ENCODE measurements around the gene IGLON5. TPM values are rescaled to one million over a fixed set of nuclear protein-coding genes. Genes with fewer than 3 reads are reported as not detected.

Gene IGLON5
- total and polyA plus RNA-seq, 7 experiments from 2014 or later, result not detected

DNA sequence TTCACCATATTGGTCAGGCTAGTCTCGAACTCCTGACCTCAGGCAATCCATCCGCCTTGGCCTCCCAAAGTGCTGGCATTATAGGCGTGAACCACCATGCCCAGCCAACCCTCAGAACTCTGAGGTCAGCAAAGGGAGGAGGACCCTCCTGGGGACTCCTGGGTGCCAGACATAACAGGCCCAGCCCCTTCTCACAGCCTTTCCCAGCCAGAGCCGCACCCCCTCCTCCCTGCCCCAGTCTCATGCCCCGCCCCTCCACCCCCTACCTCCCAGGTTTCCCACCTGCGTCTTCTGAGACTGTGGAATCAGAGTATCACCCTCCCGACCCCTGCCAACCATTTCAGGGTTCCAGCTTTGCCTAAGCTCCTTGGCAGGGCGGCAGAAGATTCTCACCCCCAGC, 5.2 kb downstream of the IGLON5 start:
- no peak overlapping the region for H3K4me3 ChIP-seq (ENCODE audit: low read length)
- no peaks in the 10 kb centered on the region for H3K27me3 ChIP-seq (ENCODE audit: control insufficient read depth in 2 of 2, insufficient read depth in 2 of 2, low read length in 2 of 2)
- no peak overlapping the region for H3K27ac ChIP-seq (ENCODE audit: low read depth, low read length)
- intact Hi-C loops (cut with micrococcal nuclease), result no loop called here
- H3K9me3 Mint-ChIP-seq, result peaks cover 0 to 12% (median 8%) of the 10 kb centered on the region in 11 donors
- peaks cover 19 to 61% (median 37%) of the 10 kb centered on the region in 5 donors for H3K27me3 Mint-ChIP-seq
- ChIA-PET CTCF (no interaction called here), POLR2A (no interaction called here)
- H3K9me3 ChIP-seq (ENCODE audit: control insufficient read depth in 2 of 3, low read length in 3 of 3), result no peaks in the 10 kb centered on the region
- H3K4me1 Mint-ChIP-seq, result peaks cover 0 to 8% (median 6%) of the 10 kb centered on the region in 7 donors
- no peak overlapping the region for H3K4me3 Mint-ChIP-seq
- ATAC-seq, result no peak
- no peak overlapping the region for H3K27ac Mint-ChIP-seq
- H3K36me3 ChIP-seq (ENCODE audit: control insufficient read depth in 2 of 3, insufficient read depth in 3 of 3, low read length in 3 of 3), result no peaks in the 10 kb centered on the region
- DNase-seq, result no peak
- H3K4me1 ChIP-seq (ENCODE audit: control insufficient read depth in 2 of 2, insufficient read depth in 2 of 2, low read length in 2 of 2), result no peaks in the 10 kb centered on the region
- H3K36me3 Mint-ChIP-seq, result peaks cover 0 to 9% (median 7%) of the 10 kb centered on the region in 5 donors

- no peak overlapping the region for H3K4me3 Mint-ChIP-seq
- CTCF ChIA-PET, result no interaction called here
- no peaks in the 10 kb centered on the region for H3K4me1 ChIP-seq (ENCODE audit: control insufficient read depth in 2 of 2, insufficient read depth in 2 of 2, low read length in 2 of 2)
These were observed 5.9 kb downstream of the IGLON5 start for GRCh38 chr19:51317376-51317775.

GRCh38 chr19:51317968-51318367, 6.5 kb downstream of the IGLON5 start:
- no peak for ATAC-seq
- Mint-ChIP-seq H3K36me3 (peaks cover 0 to 9% (median 7%) of the 10 kb centered on the region in 5 donors), H3K27ac (no peak overlapping the region), H3K4me3 (no peak overlapping the region), H3K9me3 (peaks cover 0 to 13% (median 8%) of the 10 kb centered on the region in 11 donors), H3K27me3 (peaks cover 12 to 59% (median 42%) of the 10 kb centered on the region in 5 donors), H3K4me1 (peaks cover 0 to 6% (median 6%) of the 10 kb centered on the region in 7 donors)
- H3K36me3 ChIP-seq (ENCODE audit: control insufficient read depth in 2 of 3, insufficient read depth in 3 of 3, low read length in 3 of 3), result no peaks in the 10 kb centered on the region
- CTCF ChIA-PET, result no interaction called here
- intact Hi-C loops (cut with micrococcal nuclease), result no loop called here
- POLR2A ChIA-PET, result no interaction called here
- no peaks in the 10 kb centered on the region for H3K27me3 ChIP-seq (ENCODE audit: control insufficient read depth in 2 of 2, insufficient read depth in 2 of 2, low read length in 2 of 2)
- H3K4me1 ChIP-seq (ENCODE audit: control insufficient read depth in 2 of 2, insufficient read depth in 2 of 2, low read length in 2 of 2), result no peaks in the 10 kb centered on the region
- no peak overlapping the region for H3K27ac ChIP-seq (ENCODE audit: low read depth, low read length)
- DNase-seq, result no peak
- H3K4me3 ChIP-seq (ENCODE audit: low read length), result no peak overlapping the region
- no peaks in the 10 kb centered on the region for H3K9me3 ChIP-seq (ENCODE audit: control insufficient read depth in 2 of 3, low read length in 3 of 3)

More at GRCh38 chr19:51317376-51317775, 5.9 kb downstream of the IGLON5 start:
- no peak overlapping the region for H3K27ac Mint-ChIP-seq
- H3K36me3 ChIP-seq (ENCODE audit: control insufficient read depth in 2 of 3, insufficient read depth in 3 of 3, low read length in 3 of 3), result no peaks in the 10 kb centered on the region
- no peaks in the 10 kb centered on the region for H3K9me3 ChIP-seq (ENCODE audit: control insufficient read depth in 2 of 3, low read length in 3 of 3)
- peaks cover 0 to 9% (median 7%) of the 10 kb centered on the region in 5 donors for H3K36me3 Mint-ChIP-seq
- POLR2A ChIA-PET, result no interaction called here
- ATAC-seq (no peak), DNase-seq (no peak)
- intact Hi-C loops (cut with micrococcal nuclease), result no loop called here
- peaks cover 0 to 12% (median 8%) of the 10 kb centered on the region in 11 donors for H3K9me3 Mint-ChIP-seq
- peaks cover 16 to 58% (median 39%) of the 10 kb centered on the region in 5 donors for H3K27me3 Mint-ChIP-seq
- peaks cover 0 to 8% (median 6%) of the 10 kb centered on the region in 7 donors for H3K4me1 Mint-ChIP-seq
- H3K27me3 ChIP-seq (ENCODE audit: control insufficient read depth in 2 of 2, insufficient read depth in 2 of 2, low read length in 2 of 2), result no peaks in the 10 kb centered on the region
- H3K4me3 ChIP-seq (ENCODE audit: low read length), result no peak overlapping the region
- H3K27ac ChIP-seq (ENCODE audit: low read depth, low read length), result no peak overlapping the region

GRCh38 chr19:51318687-51319648, 7.5 kb downstream of the IGLON5 start:
- no peaks in the 10 kb centered on the region for H3K36me3 ChIP-seq (ENCODE audit: control insufficient read depth in 2 of 3, insufficient read depth in 3 of 3, low read length in 3 of 3)
- DNase-seq (no peak), ATAC-seq (no peak)
- H3K27me3 ChIP-seq (ENCODE audit: control insufficient read depth in 2 of 2, insufficient read depth in 2 of 2, low read length in 2 of 2), result no peaks in the 10 kb centered on the region
- Mint-ChIP-seq H3K9me3 (peaks cover 0 to 12% (median 7%) of the 10 kb centered on the region in 11 donors), H3K4me3 (no peak overlapping the region), H3K27me3 (peaks cover 6 to 59% (median 41%) of the 10 kb centered on the region in 5 donors), H3K27ac (no peak overlapping the region), H3K4me1 (peaks cover 0 to 2% (median 0%) of the 10 kb centered on the region in 7 donors), H3K36me3 (peaks cover 0 to 9% (median 4%) of the 10 kb centered on the region in 5 donors)
- no peak overlapping the region for H3K4me3 ChIP-seq (ENCODE audit: low read length)
- POLR2A ChIA-PET, result no interaction called here
- H3K9me3 ChIP-seq (ENCODE audit: control insufficient read depth in 2 of 3, low read length in 3 of 3), result no peaks in the 10 kb centered on the region
- H3K27ac ChIP-seq (ENCODE audit: low read depth, low read length), result no peak overlapping the region
- CTCF ChIA-PET, result no interaction called here
- no peaks in the 10 kb centered on the region for H3K4me1 ChIP-seq (ENCODE audit: control insufficient read depth in 2 of 2, insufficient read depth in 2 of 2, low read length in 2 of 2)
- intact Hi-C loops (cut with micrococcal nuclease), result no loop called here

GRCh38 chr19:51319649-51320279, 8.3 kb downstream of the IGLON5 start:
- no peaks in the 10 kb centered on the region for H3K27me3 ChIP-seq (ENCODE audit: control insufficient read depth in 2 of 2, insufficient read depth in 2 of 2, low read length in 2 of 2)
- no peak overlapping the region for H3K4me3 ChIP-seq (ENCODE audit: low read length)
- no peak overlapping the region for H3K4me3 Mint-ChIP-seq
- CTCF ChIA-PET, result no interaction called here
- no peaks in the 10 kb centered on the region for H3K36me3 ChIP-seq (ENCODE audit: control insufficient read depth in 2 of 3, insufficient read depth in 3 of 3, low read length in 3 of 3)
- POLR2A ChIA-PET, result no interaction called here
- peaks cover 0 to 11% (median 5%) of the 10 kb centered on the region in 11 donors for H3K9me3 Mint-ChIP-seq
- H3K27ac ChIP-seq (ENCODE audit: low read depth, low read length), result no peak overlapping the region
- H3K36me3 Mint-ChIP-seq, result peaks cover 0 to 8% (median 4%) of the 10 kb centered on the region in 5 donors
- H3K27me3 Mint-ChIP-seq, result peaks cover 9 to 54% (median 44%) of the 10 kb centered on the region in 5 donors
- intact Hi-C loops (cut with micrococcal nuclease), result no loop called here
- H3K9me3 ChIP-seq (ENCODE audit: control insufficient read depth in 2 of 3, low read length in 3 of 3), result no peaks in the 10 kb centered on the region
- H3K27ac Mint-ChIP-seq, result no peak overlapping the region
- no peaks in the 10 kb centered on the region for H3K4me1 ChIP-seq (ENCODE audit: control insufficient read depth in 2 of 2, insufficient read depth in 2 of 2, low read length in 2 of 2)
- H3K4me1 Mint-ChIP-seq, result peaks cover 0 to 2% (median 0%) of the 10 kb centered on the region in 7 donors
- ATAC-seq (no peak), DNase-seq (no peak)

DNA sequence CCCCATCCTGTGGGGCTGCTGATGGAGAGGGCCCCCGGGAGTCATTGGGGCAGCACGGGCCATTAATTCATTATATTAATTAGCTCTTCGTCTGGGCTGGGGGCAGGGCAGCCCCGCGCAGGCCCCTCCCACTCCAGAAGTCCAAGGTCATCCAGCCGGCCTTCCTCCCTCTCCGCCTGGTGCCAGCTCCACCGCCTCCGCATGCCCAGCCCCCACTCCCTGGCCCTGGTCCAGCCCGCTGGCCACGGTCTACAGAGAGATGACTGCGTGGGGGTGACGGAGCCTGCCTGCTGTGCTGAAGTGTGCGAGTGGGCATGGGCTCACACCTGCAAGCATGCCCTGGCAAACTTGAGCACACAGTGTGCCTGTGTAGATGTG, 8.8 kb downstream of the IGLON5 start:
- Mint-ChIP-seq H3K4me3 (no peak overlapping the region), H3K27ac (no peak overlapping the region), H3K9me3 (peaks cover 0 to 8% (median 3%) of the 10 kb centered on the region in 11 donors), H3K36me3 (peaks cover 0 to 4% (median 2%) of the 10 kb centered on the region in 5 donors), H3K4me1 (peaks cover 0 to 1% (median 0%) of the 10 kb centered on the region in 7 donors), H3K27me3 (peaks cover 10 to 51% (median 44%) of the 10 kb centered on the region in 5 donors)
- no peak for DNase-seq
- POLR2A ChIA-PET, result no interaction called here
- Histone ChIP-seq H3K27me3 (ENCODE audit: control insufficient read depth in 2 of 2, insufficient read depth in 2 of 2, low read length in 2 of 2) (no peaks in the 10 kb centered on the region), H3K4me1 (ENCODE audit: control insufficient read depth in 2 of 2, insufficient read depth in 2 of 2, low read length in 2 of 2) (no peaks in the 10 kb centered on the region), H3K9me3 (ENCODE audit: control insufficient read depth in 2 of 3, low read length in 3 of 3) (no peaks in the 10 kb centered on the region), H3K4me3 (ENCODE audit: low read length) (no peak overlapping the region), H3K27ac (ENCODE audit: low read depth, low read length) (no peak overlapping the region), H3K36me3 (ENCODE audit: control insufficient read depth in 2 of 3, insufficient read depth in 3 of 3, low read length in 3 of 3) (no peaks in the 10 kb centered on the region)
- CTCF ChIA-PET, result no interaction called here
- no peak for ATAC-seq
- intact Hi-C loops (cut with micrococcal nuclease), result no loop called here

All from naive thymus-derived CD4-positive, alpha-beta T cell (primary cell).